ENCODE measurements around the gene CCDC188. TPM values are rescaled to one million over a fixed set of nuclear protein-coding genes. Genes with fewer than 3 reads are reported as not detected.
A peak's percentile ranks its signal among the peaks of the same experiment; 100 is the strongest.

CCDC188 gene
- total and polyA plus RNA-seq, 9 of the 15 experiments (the other 6 are each of a cell fraction or from before 2014, with no cell fraction given), result not detected

DNA sequence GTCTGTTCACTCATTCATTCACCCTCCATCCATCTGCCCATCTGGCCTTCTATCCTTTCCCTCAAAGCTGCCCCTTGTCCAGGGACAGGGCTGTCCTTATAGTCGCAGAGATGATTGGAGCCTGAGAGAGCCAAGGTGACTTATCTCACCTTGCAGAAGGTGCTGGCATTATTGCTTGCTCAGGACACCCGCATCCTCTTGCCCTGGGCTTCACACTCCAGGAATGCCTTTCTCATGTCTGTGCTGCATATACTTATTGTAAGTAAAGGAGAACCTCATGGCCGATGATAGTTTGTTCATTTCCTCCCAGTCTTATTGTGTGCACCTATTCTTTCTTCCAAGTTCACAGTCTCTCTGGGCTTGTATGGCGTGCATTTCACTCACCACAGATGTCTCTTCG lies 49.1 kb upstream of the CCDC188 start (continued):
- TF ChIP-seq, protein P1, sequence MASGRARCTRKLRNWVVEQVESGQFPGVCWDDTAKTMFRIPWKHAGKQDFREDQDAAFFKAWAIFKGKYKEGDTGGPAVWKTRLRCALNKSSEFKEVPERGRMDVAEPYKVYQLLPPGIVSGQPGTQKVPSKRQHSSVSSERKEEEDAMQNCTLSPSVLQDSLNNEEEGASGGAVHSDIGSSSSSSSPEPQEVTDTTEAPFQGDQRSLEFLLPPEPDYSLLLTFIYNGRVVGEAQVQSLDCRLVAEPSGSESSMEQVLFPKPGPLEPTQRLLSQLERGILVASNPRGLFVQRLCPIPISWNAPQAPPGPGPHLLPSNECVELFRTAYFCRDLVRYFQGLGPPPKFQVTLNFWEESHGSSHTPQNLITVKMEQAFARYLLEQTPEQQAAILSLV (tag; IDR thresholded peaks at IDR 0.05), result no peak
- no peak for TF ChIP-seq RBM15 (IDR thresholded peaks at IDR 0.05; ENCODE audit: insufficient read depth, low read length)
- no peak for TF ChIP-seq CBFB (CRISPR knock-in tag; IDR thresholded peaks at IDR 0.05)

DNA sequence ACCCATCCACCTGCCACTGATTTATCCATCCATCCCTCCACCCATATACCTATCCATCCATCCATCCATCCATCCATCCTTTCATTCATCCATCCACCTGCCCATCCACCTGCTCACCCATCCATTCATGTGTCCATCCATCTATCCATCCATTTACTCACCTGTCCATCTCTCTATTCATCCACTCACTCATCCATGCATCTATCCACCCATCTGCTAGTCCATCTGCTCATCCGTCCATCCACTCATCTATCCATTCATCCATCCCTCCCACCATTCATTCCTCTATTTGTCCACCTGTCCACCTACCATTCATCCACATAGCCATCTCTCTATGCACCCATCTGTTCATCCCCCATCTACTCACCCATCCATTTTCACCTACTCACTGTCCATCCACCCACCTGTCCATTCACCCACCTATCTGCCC lies 48.6 kb upstream of the CCDC188 start:
- no peaks in the 10 kb centered on the region for H3K9me1 ChIP-seq (ENCODE audit: control insufficient read depth, insufficient read depth, low read length)
- no peak overlapping the region for H3K27ac ChIP-seq (ENCODE audit: extremely low read depth, low read depth, low read length)
- H3K36me3 ChIP-seq (ENCODE audit: control insufficient read depth, insufficient read depth, low read length), result no peaks in the 10 kb centered on the region
- no TSS peak for BruUV-seq (replicated peaks)
- H3K4me2 ChIP-seq (ENCODE audit: insufficient read depth, low read length), result no peak overlapping the region
- peaks cover 4 to 49% of the 10 kb centered on the region in 2 experiments; a peak in 3 of 5 replicates for H3K4me1 ChIP-seq (replicated peaks in 1 of 2; ENCODE audit: control insufficient read depth in 2 of 2, insufficient read depth in 2 of 2, low read length in 2 of 2)
- H3K4me3 ChIP-seq, result no peak overlapping the region
- ChIA-PET POLR2A (interaction anchor here (0.8 to 1.6 kb wide), 3 partner anchors 10 to 13 kb away, joined by 3 to 6 read pairs (median 4); no protein-coding TSS in a partner anchor), CTCF (ENCODE audit: low intra/inter-chr PET ratio) (interaction anchor here (0.6 to 0.7 kb wide), 2 partner anchors 38 to 607 kb away, joined by 3 read pairs; no protein-coding TSS in a partner anchor)
- in situ Hi-C loops (cut with MboI), result no loop called here
- intact Hi-C loops (cut with micrococcal nuclease), result no loop called here
- no peak overlapping the region for H2AFZ ChIP-seq (ENCODE audit: low read depth, low read length)
- peaks cover 80 to 89% of the 10 kb centered on the region in 2 experiments for H3K27me3 ChIP-seq (ENCODE audit: control insufficient read depth in 2 of 2, insufficient read depth in 2 of 2, low read length in 2 of 2)
- H3K79me2 ChIP-seq (ENCODE audit: control insufficient read depth, insufficient read depth, low read length), result no peaks in the 10 kb centered on the region
- 0% methylated on average over 1 of the region's 1 CpG for WGBS (ENCODE audit: insufficient coverage, low coverage, missing lambda C conversion rate)
- no peak for ATAC-seq
- FAIRE-seq, result no peak
- no peak overlapping the region for H3K9ac ChIP-seq (ENCODE audit: insufficient read depth in 1 of 2, low read depth in 2 of 2, low read length in 2 of 2)
- DNase-seq (ENCODE audit: extremely low read depth in 1 of 4, low spot score in 3 of 4), result no peak
- peaks cover 22% of the 10 kb centered on the region for H4K20me1 ChIP-seq (replicated peaks; ENCODE audit: control insufficient read depth, insufficient read depth, low read length)
- no peaks in the 10 kb centered on the region for H3K9me3 ChIP-seq (replicated peaks; ENCODE audit: control insufficient read depth, insufficient read depth, low read depth, low read length)
- peak; percentile 54; the same call in 1 of the 2 replicates for TF ChIP-seq ELF4 (CRISPR knock-in tag; IDR thresholded peaks at IDR 0.05)
- TF ChIP-seq MCM7 (IDR thresholded peaks at IDR 0.05), result peak; percentile 33 to 60; a peak in 2 of 4 replicates
- no peak for TF ChIP-seq SIX5 (IDR thresholded peaks at IDR 0.05; ENCODE audit: borderline replicate concordance in 1 of 2, insufficient read depth in 1 of 2, low read depth in 1 of 2, low read length in 2 of 2)
- peak; percentile 51; the same call in 1 of the 2 replicates for TF ChIP-seq DNMT1 (IDR thresholded peaks at IDR 0.05)
- TF ChIP-seq, protein P2, sequence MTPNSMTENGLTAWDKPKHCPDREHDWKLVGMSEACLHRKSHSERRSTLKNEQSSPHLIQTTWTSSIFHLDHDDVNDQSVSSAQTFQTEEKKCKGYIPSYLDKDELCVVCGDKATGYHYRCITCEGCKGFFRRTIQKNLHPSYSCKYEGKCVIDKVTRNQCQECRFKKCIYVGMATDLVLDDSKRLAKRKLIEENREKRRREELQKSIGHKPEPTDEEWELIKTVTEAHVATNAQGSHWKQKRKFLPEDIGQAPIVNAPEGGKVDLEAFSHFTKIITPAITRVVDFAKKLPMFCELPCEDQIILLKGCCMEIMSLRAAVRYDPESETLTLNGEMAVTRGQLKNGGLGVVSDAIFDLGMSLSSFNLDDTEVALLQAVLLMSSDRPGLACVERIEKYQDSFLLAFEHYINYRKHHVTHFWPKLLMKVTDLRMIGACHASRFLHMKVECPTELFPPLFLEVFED (CRISPR knock-in tag; conservative IDR thresholded peaks at IDR 0.05), result peak; percentile 67; the same call in 1 of the 2 replicates
- TF ChIP-seq, protein P3, sequence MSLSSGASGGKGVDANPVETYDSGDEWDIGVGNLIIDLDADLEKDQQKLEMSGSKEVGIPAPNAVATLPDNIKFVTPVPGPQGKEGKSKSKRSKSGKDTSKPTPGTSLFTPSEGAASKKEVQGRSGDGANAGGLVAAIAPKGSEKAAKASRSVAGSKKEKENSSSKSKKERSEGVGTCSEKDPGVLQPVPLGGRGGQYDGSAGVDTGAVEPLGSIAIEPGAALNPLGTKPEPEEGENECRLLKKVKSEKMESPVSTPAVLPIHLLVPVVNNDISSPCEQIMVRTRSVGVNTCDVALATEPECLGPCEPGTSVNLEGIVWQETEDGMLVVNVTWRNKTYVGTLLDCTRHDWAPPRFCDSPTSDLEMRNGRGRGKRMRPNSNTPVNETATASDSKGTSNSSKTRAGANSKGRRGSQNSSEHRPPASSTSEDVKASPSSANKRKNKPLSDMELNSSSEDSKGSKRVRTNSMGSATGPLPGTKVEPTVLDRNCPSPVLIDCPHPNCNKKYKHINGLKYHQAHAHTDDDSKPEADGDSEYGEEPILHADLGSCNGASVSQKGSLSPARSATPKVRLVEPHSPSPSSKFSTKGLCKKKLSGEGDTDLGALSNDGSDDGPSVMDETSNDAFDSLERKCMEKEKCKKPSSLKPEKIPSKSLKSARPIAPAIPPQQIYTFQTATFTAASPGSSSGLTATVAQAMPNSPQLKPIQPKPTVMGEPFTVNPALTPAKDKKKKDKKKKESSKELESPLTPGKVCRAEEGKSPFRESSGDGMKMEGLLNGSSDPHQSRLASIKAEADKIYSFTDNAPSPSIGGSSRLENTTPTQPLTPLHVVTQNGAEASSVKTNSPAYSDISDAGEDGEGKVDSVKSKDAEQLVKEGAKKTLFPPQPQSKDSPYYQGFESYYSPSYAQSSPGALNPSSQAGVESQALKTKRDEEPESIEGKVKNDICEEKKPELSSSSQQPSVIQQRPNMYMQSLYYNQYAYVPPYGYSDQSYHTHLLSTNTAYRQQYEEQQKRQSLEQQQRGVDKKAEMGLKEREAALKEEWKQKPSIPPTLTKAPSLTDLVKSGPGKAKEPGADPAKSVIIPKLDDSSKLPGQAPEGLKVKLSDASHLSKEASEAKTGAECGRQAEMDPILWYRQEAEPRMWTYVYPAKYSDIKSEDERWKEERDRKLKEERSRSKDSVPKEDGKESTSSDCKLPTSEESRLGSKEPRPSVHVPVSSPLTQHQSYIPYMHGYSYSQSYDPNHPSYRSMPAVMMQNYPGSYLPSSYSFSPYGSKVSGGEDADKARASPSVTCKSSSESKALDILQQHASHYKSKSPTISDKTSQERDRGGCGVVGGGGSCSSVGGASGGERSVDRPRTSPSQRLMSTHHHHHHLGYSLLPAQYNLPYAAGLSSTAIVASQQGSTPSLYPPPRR (CRISPR knock-in tag; IDR thresholded peaks at IDR 0.05; ENCODE audit: borderline replicate concordance), result no peak
- no peak for TF ChIP-seq RBM39 (optimal IDR thresholded peaks at IDR 0.05; ENCODE audit: low read depth, low read length)
- TF ChIP-seq SMARCE1 (IDR thresholded peaks at IDR 0.05), result no peak
- TF ChIP-seq XRCC3 (IDR thresholded peaks at IDR 0.05), result no peak
- TF ChIP-seq MCM3 (IDR thresholded peaks at IDR 0.05), result peak; percentile 90
- TF ChIP-seq ZFPM2 (CRISPR knock-in tag; IDR thresholded peaks at IDR 0.05), result no peak
- peak; percentile 14 for TF ChIP-seq CBX2 (IDR thresholded peaks at IDR 0.05; ENCODE audit: insufficient read depth, low read length, poor library complexity, severe bottlenecking)
